ENCODE data around the gene TBC1D9B.

The TBC1D9B gene

GRCh38 chr5:179882338-179882737, 25.4 kb downstream of the TBC1D9B start:
- no peaks in the 10 kb centered on the region for H3K27me3 ChIP-seq (ENCODE audit: control insufficient read depth, low read length)
- H3K4me2 ChIP-seq (ENCODE audit: low read length): no peak overlapping the region
- TF ChIP-seq CTCF (IDR thresholded peaks at IDR 0.05; ENCODE audit: low read depth, low read length, poor library complexity, severe bottlenecking) (no peak), EZH2phosphoT487 (IDR thresholded peaks at IDR 0.05; ENCODE audit: borderline replicate concordance, low read length) (no peak)
- no peaks in the 10 kb centered on the region for H3K79me2 ChIP-seq (ENCODE audit: control insufficient read depth, low read length)
- H3F3A ChIP-seq (ENCODE audit: control insufficient read depth, insufficient read depth): no peaks in the 10 kb centered on the region
- H3K4me3 ChIP-seq (ENCODE audit: low read length): no peak overlapping the region
- no peaks in the 10 kb centered on the region for H3K4me1 ChIP-seq (ENCODE audit: control insufficient read depth, low read length)
- H4K20me1 ChIP-seq (ENCODE audit: control insufficient read depth, insufficient read depth, low read depth, low read length): no peaks in the 10 kb centered on the region
- peaks cover 19% of the 10 kb centered on the region for H3K9me3 ChIP-seq (ENCODE audit: control insufficient read depth, insufficient read depth, low read length)
- H3K27ac ChIP-seq (ENCODE audit: low read depth, low read length): no peak overlapping the region
- H3K36me3 ChIP-seq (ENCODE audit: control insufficient read depth, low read length): peaks cover 68% of the 10 kb centered on the region
- no peaks in the 10 kb centered on the region for H3K9me2 ChIP-seq (replicated peaks; ENCODE audit: control insufficient read depth, low read length)

GRCh38 chr5:179880848-179881590, 26.7 kb downstream of the TBC1D9B start:
- H3K79me2 ChIP-seq (ENCODE audit: control insufficient read depth, low read length): no peaks in the 10 kb centered on the region
- H3K27me3 ChIP-seq (ENCODE audit: control insufficient read depth, low read length): no peaks in the 10 kb centered on the region
- no peak overlapping the region for H3K4me2 ChIP-seq (ENCODE audit: low read length)
- no peak overlapping the region for H3K27ac ChIP-seq (ENCODE audit: low read depth, low read length)
- H3K9me2 ChIP-seq (replicated peaks; ENCODE audit: control insufficient read depth, low read length): no peaks in the 10 kb centered on the region
- H3K9me3 ChIP-seq (ENCODE audit: control insufficient read depth, insufficient read depth, low read length): peaks cover 19% of the 10 kb centered on the region
- no peaks in the 10 kb centered on the region for H3K4me1 ChIP-seq (ENCODE audit: control insufficient read depth, low read length)
- TF ChIP-seq EZH2phosphoT487 (IDR thresholded peaks at IDR 0.05; ENCODE audit: borderline replicate concordance, low read length): no peak
- TF ChIP-seq CTCF (IDR thresholded peaks at IDR 0.05; ENCODE audit: low read depth, low read length, poor library complexity, severe bottlenecking): no peak
- peaks cover 59% of the 10 kb centered on the region for H3K36me3 ChIP-seq (ENCODE audit: control insufficient read depth, low read length)
- H3K4me3 ChIP-seq (ENCODE audit: low read length): no peak overlapping the region
- H4K20me1 ChIP-seq (ENCODE audit: control insufficient read depth, insufficient read depth, low read depth, low read length): no peaks in the 10 kb centered on the region
- no peaks in the 10 kb centered on the region for H3F3A ChIP-seq (ENCODE audit: control insufficient read depth, insufficient read depth)

DNA sequence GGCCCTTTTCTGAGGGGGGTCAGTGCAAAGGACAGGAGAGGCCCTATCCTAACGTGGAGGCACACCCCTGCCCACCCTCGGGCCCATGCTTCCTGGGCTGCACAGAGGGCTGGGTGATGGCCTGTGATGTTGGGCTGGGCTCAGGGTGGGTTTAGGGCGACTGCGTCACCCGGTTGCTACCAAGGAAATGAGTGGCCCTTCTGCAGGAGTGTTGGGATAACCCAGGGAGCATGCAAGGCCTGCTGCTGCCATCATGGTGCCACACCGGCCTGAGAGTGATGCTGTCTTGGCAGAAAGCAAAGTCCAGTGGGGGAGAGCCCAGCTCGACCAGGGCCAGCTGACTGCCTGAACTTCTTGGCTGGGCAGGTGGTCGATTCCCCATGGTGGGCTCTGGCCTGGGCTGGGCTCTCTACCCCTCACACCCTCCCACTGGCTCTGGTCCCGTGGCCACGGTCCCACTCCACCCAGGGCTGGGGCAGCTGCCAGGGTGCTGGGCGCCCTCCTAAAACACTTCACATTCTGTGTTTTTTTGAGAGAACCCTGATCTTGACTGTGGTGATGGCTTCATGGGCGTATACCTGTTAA, 27.5 kb downstream of the TBC1D9B start:
- H3K79me2 ChIP-seq (ENCODE audit: control insufficient read depth, low read length): no peaks in the 10 kb centered on the region
- no peak overlapping the region for H3K27ac ChIP-seq (ENCODE audit: low read depth, low read length)
- no peak overlapping the region for H3K4me3 ChIP-seq (ENCODE audit: low read length)

More for the DNA sequence above, 27.5 kb downstream of the TBC1D9B start:
- Histone ChIP-seq H3K9me3 (ENCODE audit: control insufficient read depth, insufficient read depth, low read length) (peaks cover 19% of the 10 kb centered on the region), H3F3A (ENCODE audit: control insufficient read depth, insufficient read depth) (no peaks in the 10 kb centered on the region), H3K9me2 (replicated peaks; ENCODE audit: control insufficient read depth, low read length) (no peaks in the 10 kb centered on the region), H4K20me1 (ENCODE audit: control insufficient read depth, insufficient read depth, low read depth, low read length) (no peaks in the 10 kb centered on the region), H3K36me3 (ENCODE audit: control insufficient read depth, low read length) (peaks cover 56% of the 10 kb centered on the region), H3K27me3 (ENCODE audit: control insufficient read depth, low read length) (no peaks in the 10 kb centered on the region), H3K4me2 (ENCODE audit: low read length) (no peak overlapping the region), H3K4me1 (ENCODE audit: control insufficient read depth, low read length) (no peaks in the 10 kb centered on the region)
- TF ChIP-seq CTCF (IDR thresholded peaks at IDR 0.05; ENCODE audit: low read depth, low read length, poor library complexity, severe bottlenecking) (no peak), EZH2phosphoT487 (IDR thresholded peaks at IDR 0.05; ENCODE audit: borderline replicate concordance, low read length) (no peak)

Data from DOHH2 (cell line).